ENCODE results near the gene UBE2E2.

The UBE2E2 gene

GRCh38 chr3:23519314-23520208 is 316.4 kb downstream of the UBE2E2 start:
- DNase-seq, result no peak
- in situ Hi-C loops (cut with HindIII; ENCODE audit: low pct_ligation_motif_present, low pct_unique_long_range_greater_than_20kb, low sequenced_read_pairs), result no loop called here

- in situ Hi-C loops (cut with HindIII; ENCODE audit: low pct_ligation_motif_present, low pct_unique_long_range_greater_than_20kb, low sequenced_read_pairs), result no loop called here
Observed at GRCh38 chr3:23527326-23527725, 324.2 kb downstream of the UBE2E2 start.

DNA sequence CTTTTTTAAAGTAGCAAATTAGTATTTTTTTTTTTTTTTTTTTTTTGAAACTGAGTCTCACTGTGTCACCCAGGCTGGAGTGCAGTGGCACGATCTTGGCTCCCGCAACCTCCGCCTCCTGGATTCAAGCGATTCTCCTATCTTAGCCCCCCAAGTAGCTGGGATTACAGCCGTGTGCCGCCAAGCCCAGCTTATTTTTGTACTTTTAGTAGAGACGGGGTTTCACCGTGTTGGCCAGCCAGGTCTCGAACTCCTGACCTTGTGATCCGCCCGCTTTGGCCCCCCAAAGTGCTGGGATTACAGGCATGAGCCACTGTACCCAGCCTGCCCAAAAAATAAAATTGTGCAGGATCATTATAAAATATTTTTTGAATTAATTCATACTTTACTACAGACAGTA is 330.5 kb downstream of the UBE2E2 start:
- DNase-seq, result no peak
- in situ Hi-C loops (cut with HindIII; ENCODE audit: low pct_ligation_motif_present, low pct_unique_long_range_greater_than_20kb, low sequenced_read_pairs), result no loop called here

More at GRCh38 chr3:23527326-23527725, 324.2 kb downstream of the UBE2E2 start:
- DNase-seq, result no peak

- no peak for DNase-seq
- in situ Hi-C loops (cut with HindIII; ENCODE audit: low pct_ligation_motif_present, low pct_unique_long_range_greater_than_20kb, low sequenced_read_pairs), result no loop called here
Observed at GRCh38 chr3:23533996-23534395, 330.9 kb downstream of the UBE2E2 start.

DNA sequence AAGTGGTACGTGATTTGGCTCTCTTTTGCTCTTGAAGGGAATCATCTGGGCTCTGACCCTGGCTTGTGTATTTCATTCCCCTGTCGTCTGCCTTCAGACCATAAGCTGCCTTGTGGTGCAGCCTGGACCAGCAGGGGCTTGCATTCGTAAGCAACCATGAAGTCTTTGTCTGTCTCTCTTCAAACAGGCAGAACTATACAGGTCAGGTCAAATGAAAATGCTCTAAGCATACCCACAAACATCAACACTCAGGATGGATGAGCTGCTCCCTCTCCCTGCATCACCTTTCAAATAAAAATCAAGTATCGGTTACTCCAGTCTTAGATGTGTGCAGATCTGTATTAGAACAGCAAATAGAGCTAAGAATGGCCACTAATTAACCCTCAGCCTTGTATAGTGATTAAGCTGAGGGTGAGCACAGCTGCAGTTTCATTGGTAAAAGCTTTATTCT is 334.0 kb downstream of the UBE2E2 start:
- in situ Hi-C loops (cut with HindIII; ENCODE audit: low pct_ligation_motif_present, low pct_unique_long_range_greater_than_20kb, low sequenced_read_pairs), result no loop called here
- no peak for DNase-seq

- DNase-seq, result no peak
- in situ Hi-C loops (cut with HindIII; ENCODE audit: low pct_ligation_motif_present, low pct_unique_long_range_greater_than_20kb, low sequenced_read_pairs), result no loop called here
Observed at GRCh38 chr3:23539185-23539584, 336.1 kb downstream of the UBE2E2 start.

- in situ Hi-C loops (cut with HindIII; ENCODE audit: low pct_ligation_motif_present, low pct_unique_long_range_greater_than_20kb, low sequenced_read_pairs), result no loop called here
- no peak for DNase-seq
Observed at GRCh38 chr3:23540600-23540999, 337.5 kb downstream of the UBE2E2 start.

- in situ Hi-C loops (cut with HindIII; ENCODE audit: low pct_ligation_motif_present, low pct_unique_long_range_greater_than_20kb, low sequenced_read_pairs), result no loop called here
- DNase-seq, result no peak
Observed at GRCh38 chr3:23542079-23542478, 339.0 kb downstream of the UBE2E2 start.

- in situ Hi-C loops (cut with HindIII; ENCODE audit: low pct_ligation_motif_present, low pct_unique_long_range_greater_than_20kb, low sequenced_read_pairs), result no loop called here
- no peak for DNase-seq
Observed at GRCh38 chr3:23546181-23546580, 343.1 kb downstream of the UBE2E2 start.

DNA sequence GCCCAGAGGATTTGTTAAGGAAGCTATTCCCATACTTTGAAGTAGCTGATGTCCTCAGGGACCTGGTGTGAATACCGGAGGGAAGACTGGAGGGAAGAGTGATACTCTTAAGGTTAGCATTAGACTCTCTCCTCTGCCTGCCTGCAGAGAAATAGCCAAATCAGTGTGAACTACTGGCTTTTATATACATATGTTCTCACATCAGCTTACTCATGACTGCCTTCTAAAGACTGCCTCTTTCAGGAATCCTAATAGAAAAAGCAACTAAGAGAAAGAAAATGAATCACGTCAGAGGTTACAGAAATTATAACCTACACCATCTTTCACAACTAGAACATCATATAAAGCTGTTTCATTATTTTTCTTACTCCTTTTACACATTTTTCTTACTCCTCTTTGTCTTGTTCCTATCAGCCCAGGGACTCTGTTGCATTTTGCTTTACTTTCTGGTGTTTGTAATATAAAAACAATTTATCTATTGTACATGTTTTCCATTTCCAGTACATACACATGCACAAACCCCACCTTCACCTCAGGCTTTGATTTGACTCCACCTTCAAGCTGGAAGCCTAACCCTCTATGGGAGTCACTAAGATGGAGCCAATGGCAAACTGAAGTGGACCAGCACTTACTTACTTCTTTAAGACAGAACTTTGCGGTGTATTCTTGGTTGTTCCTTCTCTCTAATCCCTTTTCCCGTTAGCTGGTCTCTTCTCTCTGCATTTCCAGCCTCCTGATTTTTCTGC is 345.0 kb downstream of the UBE2E2 start:
- in situ Hi-C loops (cut with HindIII; ENCODE audit: low pct_ligation_motif_present, low pct_unique_long_range_greater_than_20kb, low sequenced_read_pairs), result no loop called here
- DNase-seq, result no peak

- DNase-seq, result no peak
- in situ Hi-C loops (cut with HindIII; ENCODE audit: low pct_ligation_motif_present, low pct_unique_long_range_greater_than_20kb, low sequenced_read_pairs), result no loop called here
Observed at GRCh38 chr3:23548706-23549105, 345.6 kb downstream of the UBE2E2 start.

GRCh38 chr3:23549148-23549910 is 346.2 kb downstream of the UBE2E2 start:
- DNase-seq, result no peak
- in situ Hi-C loops (cut with HindIII; ENCODE audit: low pct_ligation_motif_present, low pct_unique_long_range_greater_than_20kb, low sequenced_read_pairs), result no loop called here

DNA sequence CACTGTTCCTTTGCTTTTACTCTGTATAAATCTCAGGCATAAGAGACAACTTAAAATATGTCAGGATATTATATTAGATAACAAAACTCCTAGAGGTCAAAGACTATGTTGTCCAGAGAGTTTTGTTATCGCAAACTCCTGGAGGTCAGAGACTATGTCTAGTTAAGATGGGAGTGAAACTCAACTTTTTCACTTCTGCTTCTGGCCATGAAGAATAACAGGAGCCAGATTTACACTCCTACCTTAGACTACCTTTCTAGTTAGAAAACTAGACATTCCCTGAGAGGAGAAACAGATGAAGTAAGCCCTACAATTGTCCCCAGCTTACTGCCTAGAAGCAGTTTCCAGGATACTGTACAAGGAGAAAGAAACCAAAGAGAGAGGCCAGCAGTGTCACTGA is 347.3 kb downstream of the UBE2E2 start:
- in situ Hi-C loops (cut with HindIII; ENCODE audit: low pct_ligation_motif_present, low pct_unique_long_range_greater_than_20kb, low sequenced_read_pairs), result no loop called here
- no peak for DNase-seq

DNA sequence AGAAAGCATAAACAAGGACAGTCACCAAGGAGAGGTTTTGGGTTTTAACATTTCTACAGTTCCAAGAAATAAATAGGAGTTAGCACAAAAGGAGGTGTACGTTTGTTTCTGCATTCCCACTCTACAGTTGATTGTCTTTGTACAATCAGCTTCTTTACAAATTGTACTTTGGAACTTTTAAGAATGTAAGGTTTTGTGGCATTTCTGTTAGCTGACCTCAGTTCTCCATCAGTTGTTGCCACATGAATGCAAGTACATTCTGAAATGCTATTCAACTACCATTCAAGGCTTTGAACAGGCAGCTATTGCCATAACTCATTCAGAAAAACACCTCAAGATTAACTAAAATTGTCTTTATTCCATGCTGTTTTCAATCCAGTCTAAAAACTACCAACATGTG is 349.4 kb downstream of the UBE2E2 start:
- in situ Hi-C loops (cut with HindIII; ENCODE audit: low pct_ligation_motif_present, low pct_unique_long_range_greater_than_20kb, low sequenced_read_pairs), result no loop called here
- DNase-seq, result no peak

DNA sequence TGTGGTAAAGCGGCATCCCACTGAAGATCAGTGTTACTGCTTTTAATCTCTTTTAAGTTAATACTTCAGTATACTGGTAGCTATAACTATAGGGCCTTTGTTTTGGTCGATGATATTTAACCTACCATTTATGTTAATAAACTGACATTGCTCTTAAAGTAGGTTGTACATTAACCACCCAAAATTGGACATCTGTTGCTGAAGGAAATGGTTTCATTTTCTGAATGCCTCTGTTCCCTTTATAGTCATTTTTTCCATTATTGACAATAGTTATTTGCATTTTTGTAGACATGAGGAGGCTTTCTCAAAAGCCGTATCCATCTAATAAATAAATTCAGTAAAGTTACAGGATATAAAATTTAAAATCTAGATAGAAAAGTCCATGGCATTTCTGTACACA is 350.2 kb downstream of the UBE2E2 start:
- DNase-seq, result no peak
- in situ Hi-C loops (cut with HindIII; ENCODE audit: low pct_ligation_motif_present, low pct_unique_long_range_greater_than_20kb, low sequenced_read_pairs), result no loop called here

DNA sequence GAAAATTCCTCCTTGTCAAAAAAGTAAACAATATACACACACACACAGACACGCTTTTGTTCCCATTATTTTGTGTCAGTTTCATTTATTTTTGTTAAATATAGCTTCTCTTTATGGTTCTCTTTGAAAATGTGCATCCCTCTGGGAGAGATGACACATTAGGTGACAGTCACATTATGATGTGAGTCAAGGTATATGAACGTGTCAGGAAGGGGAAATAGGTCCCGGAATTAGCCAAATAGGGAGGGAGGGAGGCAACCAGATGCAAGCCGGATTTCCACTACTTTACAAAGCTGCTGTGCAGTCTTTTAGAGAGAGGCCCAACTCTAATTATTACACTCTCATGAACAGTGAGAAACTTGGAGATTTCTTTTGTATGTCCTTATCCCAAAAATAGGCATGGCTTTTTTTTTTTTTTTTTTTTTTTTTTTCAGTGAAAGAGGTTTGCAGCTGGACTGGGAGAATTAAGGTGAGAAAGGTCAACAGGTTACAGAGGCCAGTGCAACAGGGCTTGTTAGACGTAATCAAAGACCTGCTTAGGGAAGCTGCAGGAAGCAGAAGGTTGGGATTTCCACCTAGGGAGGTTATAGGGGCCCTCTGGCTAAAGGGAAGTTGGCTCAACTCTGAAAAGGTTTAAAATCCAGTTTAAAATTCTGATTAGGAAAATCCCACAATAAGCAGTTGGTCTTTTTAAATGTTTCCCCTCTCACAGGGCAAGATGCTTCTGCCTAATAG is 362.1 kb downstream of the UBE2E2 start:
- no peak for DNase-seq
- in situ Hi-C loops (cut with HindIII; ENCODE audit: low pct_ligation_motif_present, low pct_unique_long_range_greater_than_20kb, low sequenced_read_pairs), result no loop called here

- no peak for DNase-seq
- in situ Hi-C loops (cut with HindIII; ENCODE audit: low pct_ligation_motif_present, low pct_unique_long_range_greater_than_20kb, low sequenced_read_pairs), result no loop called here
Observed at GRCh38 chr3:23566499-23566898, 363.4 kb downstream of the UBE2E2 start.

DNA sequence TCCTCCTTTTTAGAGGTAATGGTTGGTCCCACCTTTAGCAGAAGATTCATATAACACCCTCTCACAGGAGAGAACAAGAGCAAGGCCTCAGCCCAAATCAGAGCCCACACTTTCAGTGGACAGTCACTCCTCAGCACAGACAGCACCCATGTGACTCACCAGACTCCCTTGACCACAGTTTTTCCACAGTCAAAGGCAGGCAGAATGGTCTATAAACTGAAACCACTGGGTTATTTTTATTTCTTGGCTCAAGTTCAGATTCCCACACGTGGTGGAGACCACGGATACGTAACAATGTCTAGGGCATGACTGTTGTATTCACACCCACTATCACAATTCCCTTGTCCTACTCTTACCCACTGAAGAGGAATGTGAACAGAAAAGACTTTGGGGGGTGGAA is 364.8 kb downstream of the UBE2E2 start:
- DNase-seq, result peak; percentile 59
- in situ Hi-C loops (cut with HindIII; ENCODE audit: low pct_ligation_motif_present, low pct_unique_long_range_greater_than_20kb, low sequenced_read_pairs), result no loop called here
